Astrocyte (in vitro differentiated cells and primary cell): Measurements from ENCODE around the gene PRKX. TPM values are rescaled to one million over a fixed set of nuclear protein-coding genes. Genes with fewer than 3 reads are reported as not detected.
"Not testable (repeated sequence)": the region's sequence is repeated elsewhere in the genome, so short reads cannot be mapped to it uniquely, and the experiment has no call there.

ENCODE experiments used
- DNase-seq: peaks from one replicate; pipeline ENCODE4 v3.0.0-alpha.2; 2010; ENCODE audit warnings: low read depth
- FAIRE-seq: peaks from 2 replicates; lab custom pipeline; 2011; peaks lifted over from hg19 to GRCh38; lab: Jason Lieb, UNC
- H2AFZ ChIP-seq: 2 replicates; pipeline ENCODE4 v1.6.0; 2012; ENCODE audit warnings: low read depth, low read length, inconsistent platforms
- H3K27ac ChIP-seq: 2 replicates; pipeline ENCODE4 v1.5.1; 2011; ENCODE audit warnings: low read depth, low read length, inconsistent platforms
- H3K27me3 ChIP-seq: 2 replicates; pipeline ENCODE4 v1.6.0; 2011; ENCODE audit warnings: low read length, inconsistent platforms; ENCODE audit not compliant: insufficient read depth
- H3K36me3 ChIP-seq: 2 replicates; pipeline ENCODE4 v1.5.1; 2011; ENCODE audit warnings: low read length, inconsistent platforms; ENCODE audit not compliant: insufficient read depth
- H3K4me1 ChIP-seq: 2 replicates; pipeline ENCODE4 v1.5.1; 2011; ENCODE audit warnings: low read length, inconsistent platforms; ENCODE audit not compliant: insufficient read depth
- H3K4me2 ChIP-seq: 2 replicates; pipeline ENCODE4 v1.6.0; 2012; ENCODE audit warnings: low read length, inconsistent platforms
- H3K4me3 ChIP-seq: 2 replicates; pipeline ENCODE4 v1.5.1; 2011; ENCODE audit warnings: low read depth, mild to moderate bottlenecking, low read length, inconsistent platforms; ENCODE audit not compliant: insufficient read depth
- H3K79me2 ChIP-seq: 2 replicates; pipeline ENCODE4 v1.6.0; 2012; ENCODE audit warnings: mild to moderate bottlenecking, low read length, inconsistent platforms; ENCODE audit not compliant: insufficient read depth
- H3K9ac ChIP-seq: 2 replicates; pipeline ENCODE4 v1.6.0; 2012; ENCODE audit warnings: mild to moderate bottlenecking, low read length, inconsistent platforms
- H3K9me3 ChIP-seq: 2 replicates; pipeline ENCODE4 v1.5.1; 2012; ENCODE audit warnings: low read depth, mild to moderate bottlenecking, low read length, inconsistent platforms; ENCODE audit not compliant: insufficient read depth
- H4K20me1 ChIP-seq: 2 replicates; pipeline ENCODE4 v1.6.0; 2012; ENCODE audit warnings: low read length, inconsistent platforms; ENCODE audit not compliant: insufficient read depth
- H3K27ac Mint-ChIP-seq: one replicate; pipeline ENCODE4 v1.8.0; 2021; ENCODE audit warnings: mild to moderate bottlenecking, mixed read lengths; ENCODE audit not compliant: unreplicated experiment
- H3K27me3 Mint-ChIP-seq: one replicate; pipeline ENCODE4 v1.8.0; 2021; ENCODE audit warnings: low read depth, mixed read lengths; ENCODE audit not compliant: unreplicated experiment
- H3K36me3 Mint-ChIP-seq: one replicate; pipeline ENCODE4 v1.8.0; 2021; ENCODE audit warnings: low read depth, mixed read lengths; ENCODE audit not compliant: unreplicated experiment
- H3K4me1 Mint-ChIP-seq: one replicate; pipeline ENCODE4 v1.8.0; 2021; ENCODE audit warnings: low read depth, mixed read lengths; ENCODE audit not compliant: unreplicated experiment
- H3K4me3 Mint-ChIP-seq: one replicate; pipeline ENCODE4 v1.8.0; 2021; ENCODE audit warnings: mild to moderate bottlenecking, moderate library complexity, mixed read lengths; ENCODE audit not compliant: unreplicated experiment
- H3K9me3 Mint-ChIP-seq: one replicate; pipeline ENCODE4 v1.8.0; 2021; ENCODE audit warnings: mild to moderate bottlenecking, mixed read lengths; ENCODE audit not compliant: unreplicated experiment
- EZH2 ChIP-seq: IDR thresholded peaks from 2 replicates; pipeline ENCODE4 v1.6.1; 2012; ENCODE audit warnings: mild to moderate bottlenecking, low read length, inconsistent platforms; ENCODE audit not compliant: insufficient read depth
- total RNA-seq: library from RNA; stranded (reverse); gene quantifications from 2 replicates; pipeline ENCODE4 v1.2.1, GENCODE V29; 2021
- TF ChIP-seq, protein P1 (sequence below): IDR thresholded peaks from 2 replicates; pipeline ENCODE4 v1.5.1; 2011; ENCODE audit warnings: low read depth, mild to moderate bottlenecking, inconsistent platforms, low read length, moderate library complexity; ENCODE audit not compliant: insufficient read depth

The PRKX gene
- total RNA-seq, 1 donor from 2014 or later: 27.3 TPM

GRCh38 chrX:3717742-3718420, 4.4 kb upstream of the PRKX start:
- FAIRE-seq: no peak
- Mint-ChIP-seq H3K36me3 (no peaks in the 10 kb centered on the region), H3K4me1 (no peaks in the 10 kb centered on the region), H3K27ac (no peak overlapping the region), H3K4me3 (no peak overlapping the region), H3K9me3 (no peaks in the 10 kb centered on the region), H3K27me3 (no peaks in the 10 kb centered on the region)
- Histone ChIP-seq H3K27ac (no peak overlapping the region), H3K4me3 (no peak overlapping the region), H3K79me2 (no peaks in the 10 kb centered on the region), H3K4me2 (no peak overlapping the region), H3K27me3 (no peaks in the 10 kb centered on the region), H3K9me3 (no peaks in the 10 kb centered on the region), H4K20me1 (no peaks in the 10 kb centered on the region), H3K4me1 (no peaks in the 10 kb centered on the region), H3K9ac (no peak overlapping the region), H3K36me3 (no peaks in the 10 kb centered on the region), H2AFZ (no peak overlapping the region)
- peak; percentile 20 for DNase-seq
- TF ChIP-seq, protein P1, sequence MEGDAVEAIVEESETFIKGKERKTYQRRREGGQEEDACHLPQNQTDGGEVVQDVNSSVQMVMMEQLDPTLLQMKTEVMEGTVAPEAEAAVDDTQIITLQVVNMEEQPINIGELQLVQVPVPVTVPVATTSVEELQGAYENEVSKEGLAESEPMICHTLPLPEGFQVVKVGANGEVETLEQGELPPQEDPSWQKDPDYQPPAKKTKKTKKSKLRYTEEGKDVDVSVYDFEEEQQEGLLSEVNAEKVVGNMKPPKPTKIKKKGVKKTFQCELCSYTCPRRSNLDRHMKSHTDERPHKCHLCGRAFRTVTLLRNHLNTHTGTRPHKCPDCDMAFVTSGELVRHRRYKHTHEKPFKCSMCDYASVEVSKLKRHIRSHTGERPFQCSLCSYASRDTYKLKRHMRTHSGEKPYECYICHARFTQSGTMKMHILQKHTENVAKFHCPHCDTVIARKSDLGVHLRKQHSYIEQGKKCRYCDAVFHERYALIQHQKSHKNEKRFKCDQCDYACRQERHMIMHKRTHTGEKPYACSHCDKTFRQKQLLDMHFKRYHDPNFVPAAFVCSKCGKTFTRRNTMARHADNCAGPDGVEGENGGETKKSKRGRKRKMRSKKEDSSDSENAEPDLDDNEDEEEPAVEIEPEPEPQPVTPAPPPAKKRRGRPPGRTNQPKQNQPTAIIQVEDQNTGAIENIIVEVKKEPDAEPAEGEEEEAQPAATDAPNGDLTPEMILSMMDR: no peak
- TF ChIP-seq EZH2: no peak

DNA sequence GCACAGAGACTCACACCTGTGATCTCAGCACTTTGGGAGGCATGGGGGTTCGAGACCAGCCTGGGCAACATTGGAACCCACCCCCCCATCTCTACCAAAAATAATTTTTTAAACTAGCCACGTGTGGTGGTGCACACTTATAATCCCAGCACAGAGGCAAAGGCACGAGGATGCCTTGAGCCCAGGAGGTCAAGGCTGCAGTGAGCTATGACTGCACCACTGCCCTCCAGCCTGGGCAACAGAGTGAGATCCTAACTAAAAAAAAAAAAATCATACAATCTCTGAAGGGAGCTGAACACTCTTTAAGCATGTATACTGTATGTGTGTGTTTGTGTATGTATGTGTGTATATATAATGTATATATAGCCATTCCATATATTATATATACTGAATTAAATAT, 2.5 kb upstream of the PRKX start:
- Histone ChIP-seq H3K79me2 (peaks cover 5% of the 10 kb centered on the region), H3K4me3 (no peak overlapping the region), H3K27ac (no peak overlapping the region), H3K4me2 (no peak overlapping the region), H3K9ac (no peak overlapping the region), H3K27me3 (no peaks in the 10 kb centered on the region), H3K36me3 (no peaks in the 10 kb centered on the region), H4K20me1 (peaks cover 7% of the 10 kb centered on the region), H3K4me1 (peaks cover 4% of the 10 kb centered on the region), H2AFZ (no peak overlapping the region), H3K9me3 (no peaks in the 10 kb centered on the region)
- TF ChIP-seq, protein P1: no peak
- TF ChIP-seq EZH2: no peak
- Mint-ChIP-seq H3K9me3 (no peaks in the 10 kb centered on the region), H3K4me3 (no peak overlapping the region), H3K27ac (no peak overlapping the region), H3K27me3 (no peaks in the 10 kb centered on the region), H3K4me1 (no peaks in the 10 kb centered on the region), H3K36me3 (no peaks in the 10 kb centered on the region)
- FAIRE-seq (no peak), DNase-seq (no peak)

DNA sequence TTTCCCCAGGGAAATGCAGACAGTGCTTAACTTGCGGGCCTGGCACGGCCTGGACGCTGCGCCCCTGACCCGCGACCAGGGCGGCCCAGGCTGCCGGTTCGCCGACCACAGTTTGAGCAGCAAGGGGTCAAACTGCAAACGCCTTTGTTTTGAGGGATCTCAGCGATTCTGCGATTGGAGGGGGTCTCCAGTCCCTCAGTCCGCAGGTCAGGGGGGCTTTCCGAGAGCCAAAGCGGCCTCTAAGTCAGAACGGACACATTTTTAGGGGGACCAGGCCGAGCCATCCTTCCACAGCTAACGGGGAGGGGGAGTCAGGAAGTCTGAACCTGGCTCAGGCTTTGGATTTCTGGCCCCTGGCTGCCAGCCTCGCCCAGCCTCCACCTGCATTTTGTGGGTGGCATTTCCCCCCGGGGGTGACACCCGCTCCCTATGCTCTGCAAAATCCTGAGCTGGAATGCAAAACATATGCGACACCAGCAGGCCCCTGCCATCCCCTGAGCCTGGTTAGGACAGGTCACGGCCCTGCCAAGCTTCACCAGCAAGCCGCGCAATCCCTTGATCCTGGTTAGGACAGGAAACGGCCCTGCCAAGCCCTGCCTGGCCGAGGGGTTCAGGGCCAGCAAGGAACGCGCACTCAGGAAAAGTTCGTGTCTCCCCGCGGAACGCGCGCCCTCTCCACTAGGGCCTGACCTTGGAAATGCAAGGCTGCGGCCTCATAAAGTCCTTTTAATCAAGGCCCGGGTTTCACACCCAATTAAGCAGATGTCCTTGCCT, 1.4 kb upstream of the PRKX start:
- not testable (repeated sequence) for H3K4me1 Mint-ChIP-seq, H3K27ac ChIP-seq, H3K9me3 Mint-ChIP-seq, H3K4me3 Mint-ChIP-seq, H3K79me2 ChIP-seq, H2AFZ ChIP-seq, H3K27ac Mint-ChIP-seq, H3K36me3 Mint-ChIP-seq, H3K4me3 ChIP-seq, H3K36me3 ChIP-seq, FAIRE-seq, H3K4me1 ChIP-seq, H3K27me3 Mint-ChIP-seq, DNase-seq, H3K4me2 ChIP-seq, H3K9me3 ChIP-seq, H3K9ac ChIP-seq, H3K27me3 ChIP-seq
- peaks cover 11% of the 10 kb centered on the region for H4K20me1 ChIP-seq
